RWPE2 (cell line): Measurements from ENCODE around the gene LHX2.

Experiments used
- ATAC-seq: fragments of 200-7000 bp; cut with Tn5 transposase; 3 replicates; pipeline ENCODE4 v1.9.1; 2021; ENCODE audit warnings: low read depth
- DNase-seq: peaks from one replicate; pipeline ENCODE4 v3.0.0-alpha.2; 2020; ENCODE audit warnings: low spot score
- H3K27ac ChIP-seq: fragments of 450-650 bp; 2 replicates; pipeline ENCODE4 v1.5.1; 2017; ENCODE audit warnings: mild to moderate bottlenecking; ENCODE audit not compliant: poor library complexity, severe bottlenecking
- H3K27me3 ChIP-seq: fragments of 250-450 bp; sonication (Bioruptor Pico); 2 replicates; pipeline ENCODE4 v1.5.1; 2021; ENCODE audit warnings: mild to moderate bottlenecking, moderate library complexity; ENCODE audit not compliant: insufficient read depth, poor library complexity, severe bottlenecking
- H3K36me3 ChIP-seq: fragments of 250-450 bp; sonication (Bioruptor Pico); 2 replicates; pipeline ENCODE4 v1.5.1; 2020; ENCODE audit warnings: low read depth, mild to moderate bottlenecking, moderate library complexity
- H3K4me1 ChIP-seq: fragments of 250-450 bp; sonication (Bioruptor Pico); 2 replicates; pipeline ENCODE4 v1.5.1; 2021; ENCODE audit warnings: mild to moderate bottlenecking, moderate library complexity; ENCODE audit not compliant: insufficient read depth, poor library complexity, severe bottlenecking
- H3K4me3 ChIP-seq: fragments of 250-450 bp; sonication (Bioruptor Pico); 2 replicates; pipeline ENCODE4 v1.5.1; 2021; ENCODE audit warnings: mild to moderate bottlenecking, moderate library complexity; ENCODE audit not compliant: severe bottlenecking
- H3K9me3 ChIP-seq: fragments of 250-450 bp; sonication (Bioruptor Pico); 2 replicates; pipeline ENCODE4 v1.5.1; 2021; ENCODE audit warnings: mild to moderate bottlenecking, moderate library complexity; ENCODE audit not compliant: severe bottlenecking
- TF ChIP-seq, protein P1 (sequence below): fragments of 450-650 bp; IDR thresholded peaks from one replicate; pipeline ENCODE4 v1.5.1; 2017; ENCODE audit warnings: mild to moderate bottlenecking, moderate library complexity; ENCODE audit not compliant: poor library complexity, severe bottlenecking

LHX2 gene

DNA sequence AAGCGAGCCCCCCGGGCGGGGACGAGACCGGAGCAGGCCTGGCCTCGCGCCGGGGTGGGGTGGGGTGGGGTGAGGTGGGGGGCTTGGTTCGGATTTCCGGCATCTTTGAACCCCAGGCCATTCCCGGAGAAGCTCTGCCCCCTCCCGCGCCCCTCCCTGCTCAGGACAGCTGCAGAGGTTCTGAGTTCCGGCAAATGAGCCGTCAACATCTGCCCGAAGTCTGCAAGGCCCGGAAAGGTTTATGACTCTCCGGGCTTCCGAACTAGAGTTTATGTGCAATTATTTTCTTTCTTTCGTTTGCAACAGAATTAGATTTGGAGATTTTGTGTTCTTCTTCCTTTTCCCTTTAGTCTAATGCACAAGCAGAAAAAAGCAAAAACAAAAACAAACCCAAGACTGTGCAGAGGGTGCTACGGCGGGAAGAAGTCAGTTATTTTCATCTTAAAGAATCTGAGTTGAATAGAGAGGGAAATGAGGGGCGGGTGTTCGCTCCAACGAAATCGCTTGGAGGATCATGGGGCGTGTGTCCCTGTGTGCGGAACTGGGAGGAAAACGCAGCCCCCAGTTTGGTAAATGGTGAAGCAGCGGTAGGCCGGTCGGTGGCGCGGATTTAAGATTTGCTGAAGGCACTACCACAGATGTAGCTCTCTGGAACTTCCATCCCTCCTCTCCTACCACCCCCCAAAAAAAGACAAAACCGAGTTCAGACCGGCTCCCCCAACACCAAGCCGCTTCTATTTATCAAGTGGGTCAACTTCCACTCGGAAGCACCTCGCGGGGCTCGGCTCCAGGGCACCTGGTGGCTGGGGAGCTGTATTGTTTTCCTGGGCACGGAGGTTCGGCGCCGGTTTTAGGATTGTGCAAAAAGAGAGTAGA is 4.8 kb downstream of the LHX2 start:
- no peak overlapping the region for H3K27ac ChIP-seq
- ATAC-seq (no peak), DNase-seq (no peak)
- peaks cover 99% of the 10 kb centered on the region for H3K27me3 ChIP-seq
- no peak overlapping the region for H3K4me3 ChIP-seq
- TF ChIP-seq, protein P1, sequence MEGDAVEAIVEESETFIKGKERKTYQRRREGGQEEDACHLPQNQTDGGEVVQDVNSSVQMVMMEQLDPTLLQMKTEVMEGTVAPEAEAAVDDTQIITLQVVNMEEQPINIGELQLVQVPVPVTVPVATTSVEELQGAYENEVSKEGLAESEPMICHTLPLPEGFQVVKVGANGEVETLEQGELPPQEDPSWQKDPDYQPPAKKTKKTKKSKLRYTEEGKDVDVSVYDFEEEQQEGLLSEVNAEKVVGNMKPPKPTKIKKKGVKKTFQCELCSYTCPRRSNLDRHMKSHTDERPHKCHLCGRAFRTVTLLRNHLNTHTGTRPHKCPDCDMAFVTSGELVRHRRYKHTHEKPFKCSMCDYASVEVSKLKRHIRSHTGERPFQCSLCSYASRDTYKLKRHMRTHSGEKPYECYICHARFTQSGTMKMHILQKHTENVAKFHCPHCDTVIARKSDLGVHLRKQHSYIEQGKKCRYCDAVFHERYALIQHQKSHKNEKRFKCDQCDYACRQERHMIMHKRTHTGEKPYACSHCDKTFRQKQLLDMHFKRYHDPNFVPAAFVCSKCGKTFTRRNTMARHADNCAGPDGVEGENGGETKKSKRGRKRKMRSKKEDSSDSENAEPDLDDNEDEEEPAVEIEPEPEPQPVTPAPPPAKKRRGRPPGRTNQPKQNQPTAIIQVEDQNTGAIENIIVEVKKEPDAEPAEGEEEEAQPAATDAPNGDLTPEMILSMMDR = no peak
- H3K36me3 ChIP-seq = no peaks in the 10 kb centered on the region
- H3K4me1 ChIP-seq = no peaks in the 10 kb centered on the region
- H3K9me3 ChIP-seq = no peaks in the 10 kb centered on the region

DNA sequence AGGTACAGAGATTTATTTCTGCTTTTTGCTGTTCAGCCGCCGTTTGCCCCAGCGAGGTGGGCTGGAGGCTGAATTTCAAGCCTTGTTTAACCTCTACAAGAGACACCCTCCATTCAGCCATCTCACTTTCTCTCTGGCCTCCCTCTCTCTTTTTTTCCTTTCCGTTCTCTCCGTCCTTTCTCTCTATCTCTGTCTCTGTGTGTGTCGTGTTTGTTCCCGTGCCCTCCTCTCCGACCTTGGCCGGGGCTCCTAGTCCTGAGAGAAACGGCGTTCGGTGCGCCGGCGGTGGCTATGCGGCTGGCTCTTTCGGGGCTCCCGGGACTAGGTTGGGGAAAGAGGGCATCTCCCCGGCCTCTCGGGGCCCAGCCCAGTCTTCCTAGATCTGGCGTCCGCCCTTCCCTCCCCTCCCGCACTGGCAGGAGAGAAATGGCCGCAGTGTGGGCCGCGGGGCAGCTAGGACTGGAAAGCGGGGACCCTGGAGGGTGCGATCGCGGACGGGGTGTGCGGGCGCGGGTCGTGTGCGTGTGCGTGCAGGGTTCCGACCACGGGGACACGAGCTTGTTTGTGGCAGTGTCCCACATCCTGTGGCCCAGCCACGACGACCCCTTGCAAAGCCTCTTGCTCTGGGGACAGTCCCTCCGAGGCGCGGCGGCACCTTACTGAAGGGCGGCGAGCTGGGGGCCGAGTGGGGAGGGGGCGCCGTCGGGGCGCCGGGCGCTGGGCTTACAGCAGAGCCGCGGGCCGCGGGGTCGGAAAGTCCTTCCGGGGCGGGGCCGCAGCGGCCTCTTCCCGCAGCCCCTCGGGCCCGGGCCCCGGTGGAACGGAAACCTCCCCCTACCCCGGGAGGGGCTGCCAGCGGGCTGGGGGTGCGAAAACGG is 5.7 kb downstream of the LHX2 start:
- no peak overlapping the region for H3K27ac ChIP-seq
- peaks cover 100% of the 10 kb centered on the region for H3K27me3 ChIP-seq
- ATAC-seq (no peak), DNase-seq (no peak)
- no peaks in the 10 kb centered on the region for H3K4me1 ChIP-seq
- TF ChIP-seq, protein P1 = no peak
- no peak overlapping the region for H3K4me3 ChIP-seq
- H3K9me3 ChIP-seq = no peaks in the 10 kb centered on the region
- H3K36me3 ChIP-seq = no peaks in the 10 kb centered on the region

DNA sequence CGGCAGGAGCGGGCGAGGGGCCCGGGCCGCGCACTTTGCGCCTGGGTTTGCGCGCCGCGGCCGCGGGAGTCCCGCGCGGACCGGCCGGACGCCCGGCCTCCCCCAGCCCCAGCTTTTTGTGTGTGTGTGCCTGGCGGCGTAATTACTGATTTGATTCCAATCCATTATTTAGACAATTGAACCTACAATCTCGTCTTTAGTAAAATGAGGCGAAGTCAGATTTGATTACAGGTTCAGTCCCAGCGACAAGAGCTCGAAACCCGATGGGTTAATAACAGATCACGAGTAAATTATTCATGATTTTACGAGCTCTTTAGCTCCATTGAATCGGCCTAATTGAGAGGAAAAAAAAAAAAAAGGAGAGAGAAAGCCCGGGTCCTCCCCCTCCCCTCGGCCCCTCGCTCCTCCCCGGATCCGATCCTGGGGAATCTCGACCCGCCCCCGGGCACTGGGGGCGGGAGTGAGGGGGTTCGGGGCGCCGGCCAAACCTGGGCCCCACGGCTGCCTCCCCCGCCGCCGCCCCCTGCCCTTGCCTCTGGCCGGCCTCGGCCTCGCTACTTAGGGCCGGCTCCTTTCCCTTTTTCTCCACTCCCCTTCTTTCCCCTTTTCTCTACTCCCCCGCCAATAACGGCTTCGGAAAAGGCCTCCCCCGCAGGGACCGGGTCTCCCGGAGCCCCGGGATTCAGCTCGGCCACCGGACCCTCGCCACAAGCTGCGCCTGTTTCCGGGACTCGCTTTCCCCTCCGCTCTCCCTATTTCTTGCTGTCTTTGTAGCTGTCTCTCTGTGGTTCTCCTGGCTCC is 6.6 kb downstream of the LHX2 start:
- no peak overlapping the region for H3K4me3 ChIP-seq

DNA sequence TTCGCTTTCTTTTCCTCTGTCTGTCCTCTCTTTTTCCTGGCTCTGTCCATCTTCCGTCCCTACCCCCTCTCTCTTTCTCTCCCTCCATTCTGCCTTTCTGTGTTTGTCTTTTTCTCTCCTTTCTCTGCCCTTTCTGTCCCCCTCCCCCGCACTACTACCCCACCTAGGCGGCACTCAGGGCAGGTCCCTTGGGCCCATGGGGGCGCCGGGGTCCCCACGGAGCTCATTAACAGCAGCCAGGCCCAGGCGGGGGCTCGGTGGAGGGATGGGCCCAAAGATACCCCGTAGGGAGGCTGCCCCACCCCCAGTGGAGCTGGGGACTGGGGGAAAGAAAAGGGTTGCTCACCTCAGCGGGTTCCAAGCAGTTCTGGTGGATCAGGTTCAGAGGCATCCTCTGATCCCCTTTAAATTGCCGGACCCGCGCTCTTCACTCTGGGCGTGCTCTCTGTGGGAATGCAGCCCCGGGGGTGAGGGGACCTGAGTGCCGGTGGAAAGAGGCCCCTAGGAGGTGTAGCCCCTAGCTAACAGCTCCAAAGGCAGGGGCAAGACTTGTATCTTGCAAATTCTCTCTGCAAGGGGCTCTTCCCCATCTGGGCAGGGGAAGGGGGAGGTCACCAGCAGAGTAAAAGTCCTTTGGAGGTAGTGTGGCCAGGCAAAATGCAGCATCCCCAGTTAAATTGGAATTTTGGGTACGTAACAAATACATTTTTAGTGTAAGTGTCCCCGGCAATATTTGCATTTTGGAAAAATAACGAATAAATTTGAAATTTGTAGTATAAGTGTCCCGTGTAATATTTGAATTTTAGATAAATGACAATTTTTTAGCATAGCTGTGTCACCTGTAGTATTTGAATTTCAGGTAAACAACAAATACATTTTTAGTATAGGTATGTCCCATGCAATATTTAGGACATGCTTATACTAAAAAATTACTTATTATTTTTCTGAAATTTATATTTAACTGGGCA is 7.4 kb downstream of the LHX2 start:
- TF ChIP-seq, protein P1 = no peak
- Histone ChIP-seq H3K4me1 (no peaks in the 10 kb centered on the region), H3K27ac (no peak overlapping the region), H3K4me3 (no peak overlapping the region), H3K36me3 (no peaks in the 10 kb centered on the region), H3K27me3 (peaks cover 100% of the 10 kb centered on the region), H3K9me3 (no peaks in the 10 kb centered on the region)
- no peak for ATAC-seq
- DNase-seq = no peak

More for the DNA sequence above, 6.6 kb downstream of the LHX2 start:
- TF ChIP-seq, protein P1 = no peak
- DNase-seq (no peak), ATAC-seq (no peak)
- H3K27ac ChIP-seq = no peak overlapping the region
- H3K4me1 ChIP-seq = no peaks in the 10 kb centered on the region
- H3K27me3 ChIP-seq = peaks cover 100% of the 10 kb centered on the region
- no peaks in the 10 kb centered on the region for H3K36me3 ChIP-seq
- no peaks in the 10 kb centered on the region for H3K9me3 ChIP-seq
